Karpas-422 (cell line): ENCODE data around the gene PGK2. TPM values are rescaled to one million over a fixed set of nuclear protein-coding genes. Genes with fewer than 3 reads are reported as not detected.
A peak's percentile ranks its signal among the peaks of the same experiment; 100 is the strongest.

Source experiments
- DNase-seq: peaks from one replicate; pipeline ENCODE4 v3.0.0-alpha.2; 2015
- H2AFZ ChIP-seq: fragments of 200-600 bp; sonication (generic); 2 replicates; pipeline ENCODE4 v1.6.1; 2014; ENCODE audit warnings: antibody characterized with exemption, low read length, mixed read lengths
- H3K27ac ChIP-seq: fragments of 200-600 bp; sonication (generic); 2 replicates; pipeline ENCODE4 v1.5.1; 2014; ENCODE audit warnings: mild to moderate bottlenecking, low read length, moderate library complexity
- H3K27me3 ChIP-seq: fragments of 200-600 bp; sonication (generic); 2 replicates; pipeline ENCODE4 v1.6.1; 2014; ENCODE audit warnings: low read length, mixed read lengths
- H3K36me3 ChIP-seq: fragments of 200-600 bp; sonication (generic); 2 replicates; pipeline ENCODE4 v1.6.1; 2014; ENCODE audit warnings: low read length, mixed read lengths; ENCODE audit not compliant: insufficient read depth
- H3K4me1 ChIP-seq: fragments of 200-600 bp; sonication (generic); 2 replicates; pipeline ENCODE4 v1.6.1; 2014; ENCODE audit warnings: mild to moderate bottlenecking, low read length, mixed read lengths
- H3K4me2 ChIP-seq: fragments of 200-600 bp; sonication (generic); 2 replicates; pipeline ENCODE4 v1.6.1; 2014; ENCODE audit warnings: low read length, low read depth, mild to moderate bottlenecking; ENCODE audit not compliant: poor library complexity, severe bottlenecking
- H3K4me3 ChIP-seq: fragments of 200-600 bp; sonication (generic); 2 replicates; pipeline ENCODE4 v1.5.1; 2014; ENCODE audit warnings: mild to moderate bottlenecking, antibody characterized with exemption, low read length, mixed read lengths
- H3K79me2 ChIP-seq: fragments of 200-600 bp; sonication (generic); 2 replicates; pipeline ENCODE4 v1.6.1; 2014; ENCODE audit warnings: mild to moderate bottlenecking, low read length, mixed read lengths
- H3K9ac ChIP-seq: fragments of 200-600 bp; sonication (generic); 2 replicates; pipeline ENCODE4 v1.6.0; 2014; ENCODE audit warnings: low read length
- H3K9me2 ChIP-seq: fragments of 200-600 bp; sonication (generic), shearing (Covaris generic); replicated peaks from 2 replicates; pipeline ENCODE4 v1.6.0; 2014; ENCODE audit warnings: mild to moderate bottlenecking, low read length, moderate library complexity; ENCODE audit not compliant: insufficient read depth
- H3K9me3 ChIP-seq: fragments of 300-700, 200-600 bp; sonication (generic); 2 replicates; pipeline ENCODE4 v1.6.1; 2014; ENCODE audit warnings: low read length, mixed read lengths
- H4K20me1 ChIP-seq: fragments of 200-600 bp; sonication (generic); 2 replicates; pipeline ENCODE4 v1.6.1; 2014; ENCODE audit warnings: mild to moderate bottlenecking, antibody characterized with exemption, low read length, low read depth; ENCODE audit not compliant: insufficient read depth
- total RNA-seq: library from RNA; depleted of rRNA; stranded (reverse); fragments of >200 nt; shearing (Covaris generic); gene quantifications from 2 replicates; pipeline ENCODE4 v1.2.3, GENCODE V29; 2014; ENCODE audit warnings: low replicate concordance; rRNA removed

Gene PGK2
- total RNA-seq: not detected in 2 replicates

GRCh38 chr6:49787176-49787575, at the start of gene PGK2:
PGK2 (minus strand) TSS chr6:49787285; CDS start chr6:49787187, 98 bp downstream.
- Histone ChIP-seq H3K9me2 (no peaks in the 10 kb centered on the region; the same call in 1 of the 2 replicates), H2AFZ (no peak within 1 kb of the TSS), H3K79me2 (no peaks in the 10 kb centered on the region), H3K9me3 (no peaks in the 10 kb centered on the region), H3K4me1 (no peaks in the 10 kb centered on the region), H4K20me1 (no peaks in the 10 kb centered on the region), H3K27ac (no peak within 1 kb of the TSS), H3K9ac (no peak within 1 kb of the TSS), H3K4me3 (no peak within 1 kb of the TSS), H3K4me2 (no peak within 1 kb of the TSS), H3K27me3 (no peaks in the 10 kb centered on the region), H3K36me3 (no peaks in the 10 kb centered on the region)
- DNase-seq: peak; percentile 46

DNA sequence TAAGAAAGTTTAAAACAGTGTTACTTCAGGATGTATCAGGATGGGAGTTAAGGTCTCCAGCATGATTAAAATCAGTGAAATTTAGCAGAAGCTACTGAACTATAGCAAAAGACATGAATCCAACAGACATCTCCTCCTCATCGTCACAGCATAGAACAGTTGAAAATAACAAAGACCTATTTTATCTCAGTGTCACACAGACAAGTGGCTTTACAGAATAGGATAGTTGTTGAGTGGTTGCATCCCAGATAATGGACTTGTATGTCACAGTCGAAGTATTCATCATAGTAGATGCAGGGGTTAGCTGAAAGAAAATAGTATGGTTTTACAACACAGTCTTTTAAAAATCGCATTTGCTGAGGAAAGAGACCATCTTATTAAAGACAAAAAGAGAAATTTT, 48.1 kb upstream of the PGK2 start:
- Histone ChIP-seq H3K9ac (no peak overlapping the region), H3K79me2 (no peaks in the 10 kb centered on the region), H3K4me2 (no peak overlapping the region), H3K36me3 (no peaks in the 10 kb centered on the region), H3K9me2 (no peaks in the 10 kb centered on the region), H3K27me3 (no peaks in the 10 kb centered on the region), H3K4me3 (no peak overlapping the region), H2AFZ (no peak overlapping the region), H4K20me1 (no peaks in the 10 kb centered on the region), H3K27ac (no peak overlapping the region), H3K4me1 (no peaks in the 10 kb centered on the region), H3K9me3 (no peaks in the 10 kb centered on the region)
- no peak for DNase-seq

- Histone ChIP-seq H3K9me3 (no peaks in the 10 kb centered on the region), H3K36me3 (no peaks in the 10 kb centered on the region), H3K4me3 (no peak overlapping the region), H3K4me2 (no peak overlapping the region), H3K9ac (no peak overlapping the region), H4K20me1 (no peaks in the 10 kb centered on the region), H3K79me2 (no peaks in the 10 kb centered on the region), H2AFZ (no peak overlapping the region), H3K27ac (no peak overlapping the region), H3K9me2 (no peaks in the 10 kb centered on the region), H3K27me3 (no peaks in the 10 kb centered on the region), H3K4me1 (no peaks in the 10 kb centered on the region)
- no peak for DNase-seq
Observed at GRCh38 chr6:49833386-49833785, 46.3 kb upstream of the PGK2 start.

- H3K36me3 ChIP-seq: no peaks in the 10 kb centered on the region
- no peak overlapping the region for H2AFZ ChIP-seq
- H3K9me3 ChIP-seq: no peaks in the 10 kb centered on the region
- no peak for DNase-seq
- no peak overlapping the region for H3K27ac ChIP-seq
- H3K27me3 ChIP-seq: no peaks in the 10 kb centered on the region
- H3K4me1 ChIP-seq: no peaks in the 10 kb centered on the region
- no peaks in the 10 kb centered on the region for H3K79me2 ChIP-seq
- H3K4me3 ChIP-seq: no peak overlapping the region
- H3K9me2 ChIP-seq: no peaks in the 10 kb centered on the region
- no peak overlapping the region for H3K4me2 ChIP-seq
- no peak overlapping the region for H3K9ac ChIP-seq
- H4K20me1 ChIP-seq: no peaks in the 10 kb centered on the region
Observed at GRCh38 chr6:49826743-49827406, 39.8 kb upstream of the PGK2 start.

- Histone ChIP-seq H3K9me2 (no peaks in the 10 kb centered on the region), H3K4me3 (no peak overlapping the region), H3K4me1 (no peaks in the 10 kb centered on the region), H4K20me1 (no peaks in the 10 kb centered on the region), H2AFZ (no peak overlapping the region), H3K36me3 (no peaks in the 10 kb centered on the region), H3K4me2 (no peak overlapping the region), H3K27ac (no peak overlapping the region), H3K9ac (no peak overlapping the region), H3K27me3 (no peaks in the 10 kb centered on the region), H3K9me3 (no peaks in the 10 kb centered on the region), H3K79me2 (no peaks in the 10 kb centered on the region)
- DNase-seq: no peak
Observed at GRCh38 chr6:49815166-49815565, 28.1 kb upstream of the PGK2 start.

DNA sequence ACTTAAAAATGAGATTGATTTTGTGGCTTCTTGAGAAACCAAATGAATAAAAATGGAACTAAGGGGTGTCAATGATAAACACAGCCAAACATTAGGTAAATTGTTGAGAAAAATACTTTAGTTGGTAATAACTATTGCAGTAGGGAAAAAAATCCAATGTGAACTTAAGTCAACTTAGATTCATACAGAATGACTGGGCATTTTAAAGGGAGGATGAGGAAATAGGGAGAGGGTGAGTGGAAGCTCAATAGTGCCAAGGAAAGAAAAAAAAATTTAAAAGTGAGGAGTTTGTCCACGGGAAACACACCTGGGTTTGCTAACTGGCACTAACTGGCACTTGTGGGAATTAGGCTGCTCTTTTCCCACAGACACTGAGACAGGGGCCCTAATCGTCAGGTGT, 26.2 kb upstream of the PGK2 start:
- H3K27me3 ChIP-seq: no peaks in the 10 kb centered on the region
- no peak for DNase-seq
- no peaks in the 10 kb centered on the region for H3K9me3 ChIP-seq
- H3K27ac ChIP-seq: no peak overlapping the region
- no peaks in the 10 kb centered on the region for H3K9me2 ChIP-seq
- H3K4me1 ChIP-seq: no peaks in the 10 kb centered on the region
- no peak overlapping the region for H3K9ac ChIP-seq
- no peaks in the 10 kb centered on the region for H3K79me2 ChIP-seq
- H3K36me3 ChIP-seq: no peaks in the 10 kb centered on the region
- no peaks in the 10 kb centered on the region for H4K20me1 ChIP-seq
- H3K4me3 ChIP-seq: no peak overlapping the region
- H2AFZ ChIP-seq: no peak overlapping the region
- no peak overlapping the region for H3K4me2 ChIP-seq

GRCh38 chr6:49806145-49806544, 19.1 kb upstream of the PGK2 start:
- Histone ChIP-seq H3K4me3 (no peak overlapping the region), H3K4me1 (no peaks in the 10 kb centered on the region), H4K20me1 (no peaks in the 10 kb centered on the region), H2AFZ (no peak overlapping the region), H3K9ac (no peak overlapping the region), H3K36me3 (no peaks in the 10 kb centered on the region), H3K4me2 (no peak overlapping the region), H3K9me3 (no peaks in the 10 kb centered on the region), H3K27ac (no peak overlapping the region), H3K9me2 (no peaks in the 10 kb centered on the region), H3K79me2 (no peaks in the 10 kb centered on the region), H3K27me3 (no peaks in the 10 kb centered on the region)
- DNase-seq: no peak

- H3K9ac ChIP-seq: no peak overlapping the region
- H3K27ac ChIP-seq: no peak overlapping the region
- no peaks in the 10 kb centered on the region for H3K4me1 ChIP-seq
- H4K20me1 ChIP-seq: no peaks in the 10 kb centered on the region
- H3K36me3 ChIP-seq: no peaks in the 10 kb centered on the region
- no peak overlapping the region for H2AFZ ChIP-seq
- no peak overlapping the region for H3K4me3 ChIP-seq
- H3K27me3 ChIP-seq: no peaks in the 10 kb centered on the region
- no peaks in the 10 kb centered on the region for H3K9me3 ChIP-seq
- no peaks in the 10 kb centered on the region for H3K79me2 ChIP-seq
- DNase-seq: no peak
- H3K4me2 ChIP-seq: no peak overlapping the region
- no peaks in the 10 kb centered on the region for H3K9me2 ChIP-seq
Observed at GRCh38 chr6:49805246-49805645, 18.2 kb upstream of the PGK2 start.
